AG04449 (cell line): ENCODE results near the gene ERBB4.

Source experiments
- CTCF ChIA-PET: fragments of 350-600 bp; formaldehyde crosslinking; extraction: SDS; loops from one replicate; lab custom pipeline; 2021; ENCODE audit warnings: antibody characterized with exemption; lab: Yijun Ruan, JAX
- POLR2A ChIA-PET: fragments of 400-600, 350-600 bp; formaldehyde crosslinking; extraction: SDS; loops from one replicate; lab custom pipeline; 2020; ENCODE audit warnings: antibody characterized with exemption, inconsistent platforms; lab: Yijun Ruan, JAX
- DNase-seq: peaks from one replicate; pipeline ENCODE4 v3.0.0-alpha.2; 2010; ENCODE audit warnings: low read depth, low spot score
- H3K4me3 ChIP-seq: 2 replicates; pipeline ENCODE4 v1.5.1; 2011; ENCODE audit warnings: low read depth, mild to moderate bottlenecking, control low read depth, low read length
- TF ChIP-seq, protein P1 (sequence below): IDR thresholded peaks from one replicate; pipeline ENCODE4 v1.5.1; 2011; ENCODE audit warnings: mild to moderate bottlenecking, moderate library complexity, low read length, control low read depth, inconsistent platforms; ENCODE audit not compliant: insufficient read depth; ENCODE audit errors: missing control alignments

The ERBB4 gene

DNA sequence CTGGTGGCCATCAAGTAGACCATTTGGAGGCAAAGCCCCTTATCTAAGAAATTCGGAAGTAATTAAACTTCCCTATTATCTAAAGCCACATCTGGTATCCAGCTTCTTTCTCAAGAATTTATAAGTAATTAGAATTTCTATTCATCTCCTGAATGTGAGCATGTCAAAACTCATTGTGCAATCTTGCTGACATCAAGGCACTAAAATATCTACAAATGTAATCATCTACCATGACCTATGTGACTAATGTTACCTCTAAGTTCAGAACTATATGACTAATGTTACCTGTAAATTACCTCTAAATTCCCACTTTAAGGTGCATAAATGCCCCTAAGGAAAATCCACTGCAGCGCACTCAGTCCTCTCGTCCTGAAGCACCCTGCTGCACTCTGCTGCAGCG is 1209.2 kb downstream of the ERBB4 start:
- no peak overlapping the region for H3K4me3 ChIP-seq
- POLR2A ChIA-PET = no interaction called here
- DNase-seq = no peak
- TF ChIP-seq, protein P1, sequence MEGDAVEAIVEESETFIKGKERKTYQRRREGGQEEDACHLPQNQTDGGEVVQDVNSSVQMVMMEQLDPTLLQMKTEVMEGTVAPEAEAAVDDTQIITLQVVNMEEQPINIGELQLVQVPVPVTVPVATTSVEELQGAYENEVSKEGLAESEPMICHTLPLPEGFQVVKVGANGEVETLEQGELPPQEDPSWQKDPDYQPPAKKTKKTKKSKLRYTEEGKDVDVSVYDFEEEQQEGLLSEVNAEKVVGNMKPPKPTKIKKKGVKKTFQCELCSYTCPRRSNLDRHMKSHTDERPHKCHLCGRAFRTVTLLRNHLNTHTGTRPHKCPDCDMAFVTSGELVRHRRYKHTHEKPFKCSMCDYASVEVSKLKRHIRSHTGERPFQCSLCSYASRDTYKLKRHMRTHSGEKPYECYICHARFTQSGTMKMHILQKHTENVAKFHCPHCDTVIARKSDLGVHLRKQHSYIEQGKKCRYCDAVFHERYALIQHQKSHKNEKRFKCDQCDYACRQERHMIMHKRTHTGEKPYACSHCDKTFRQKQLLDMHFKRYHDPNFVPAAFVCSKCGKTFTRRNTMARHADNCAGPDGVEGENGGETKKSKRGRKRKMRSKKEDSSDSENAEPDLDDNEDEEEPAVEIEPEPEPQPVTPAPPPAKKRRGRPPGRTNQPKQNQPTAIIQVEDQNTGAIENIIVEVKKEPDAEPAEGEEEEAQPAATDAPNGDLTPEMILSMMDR = no peak
- CTCF ChIA-PET = no interaction called here

DNA sequence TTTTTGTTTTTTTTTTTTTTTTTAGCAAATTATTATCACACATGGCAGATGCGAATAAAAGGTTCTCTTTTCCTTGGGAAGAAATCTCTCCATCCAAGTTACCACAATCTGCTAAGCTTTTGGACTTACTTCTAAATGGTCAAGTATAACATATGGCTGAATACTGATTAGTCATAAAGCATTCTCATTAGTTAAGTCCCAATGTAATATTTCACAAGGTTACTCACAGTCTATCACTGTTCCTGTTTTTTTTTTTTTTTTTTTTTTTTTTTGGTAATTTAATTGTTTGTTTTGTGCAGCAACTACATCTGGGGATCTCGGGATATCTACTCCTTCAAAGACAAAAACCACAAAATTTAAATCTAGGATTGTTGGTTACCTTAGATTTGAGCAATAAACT is 1210.5 kb downstream of the ERBB4 start:
- H3K4me3 ChIP-seq = no peak overlapping the region
- TF ChIP-seq, protein P1 = no peak
- ChIA-PET POLR2A (no interaction called here), CTCF (no interaction called here)
- DNase-seq = no peak
